GM19240 (cell line): ENCODE results near the gene NCF4.
A peak's percentile ranks its signal among the peaks of the same experiment; 100 is the strongest.

Source experiments
- DNase-seq: peaks from one replicate; pipeline ENCODE4 v3.0.0; 2011; ENCODE audit warnings: low spot score; ENCODE audit not compliant: insufficient read length

NCF4 gene

GRCh38 chr22:36864454-36865215 is 3.8 kb downstream of the NCF4 start:
- DNase-seq, result no peak

GRCh38 chr22:36865346-36865745 is 4.5 kb downstream of the NCF4 start:
- DNase-seq, result no peak

GRCh38 chr22:36867695-36868094 is 6.9 kb downstream of the NCF4 start:
- DNase-seq, result no peak

DNA sequence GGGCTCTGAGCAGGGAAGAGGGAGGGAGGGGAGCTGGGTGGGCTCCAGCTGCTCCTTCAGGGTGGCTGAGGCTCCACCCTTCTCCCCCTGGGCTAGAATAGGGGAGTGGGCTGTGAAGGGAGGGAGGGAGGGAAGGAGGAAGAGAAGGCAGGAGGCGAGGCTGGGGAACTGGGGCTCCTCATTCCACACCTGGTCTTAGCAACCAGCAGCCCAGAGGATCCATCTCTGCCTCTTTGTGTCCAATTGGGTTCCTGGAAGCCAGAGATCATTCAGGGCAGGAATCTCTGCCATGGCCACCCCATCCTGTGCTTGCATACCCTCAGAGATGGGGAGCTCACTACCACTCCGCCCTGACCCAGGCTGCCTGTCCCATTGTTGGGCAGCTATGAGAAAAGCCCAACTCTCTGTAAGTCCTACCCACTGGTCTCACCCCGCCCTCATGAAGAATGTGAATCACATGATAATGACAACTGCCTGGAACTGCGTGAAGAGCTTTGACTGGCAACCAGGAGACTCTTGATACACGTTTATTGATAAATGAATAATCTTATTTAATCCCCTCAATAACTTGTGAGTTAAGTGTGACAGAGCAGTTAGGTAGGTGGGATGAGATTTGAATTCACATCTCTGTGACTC is 7.9 kb downstream of the NCF4 start:
- DNase-seq, result no peak

GRCh38 chr22:36870250-36870649 is 9.4 kb downstream of the NCF4 start:
- DNase-seq, result no peak

DNA sequence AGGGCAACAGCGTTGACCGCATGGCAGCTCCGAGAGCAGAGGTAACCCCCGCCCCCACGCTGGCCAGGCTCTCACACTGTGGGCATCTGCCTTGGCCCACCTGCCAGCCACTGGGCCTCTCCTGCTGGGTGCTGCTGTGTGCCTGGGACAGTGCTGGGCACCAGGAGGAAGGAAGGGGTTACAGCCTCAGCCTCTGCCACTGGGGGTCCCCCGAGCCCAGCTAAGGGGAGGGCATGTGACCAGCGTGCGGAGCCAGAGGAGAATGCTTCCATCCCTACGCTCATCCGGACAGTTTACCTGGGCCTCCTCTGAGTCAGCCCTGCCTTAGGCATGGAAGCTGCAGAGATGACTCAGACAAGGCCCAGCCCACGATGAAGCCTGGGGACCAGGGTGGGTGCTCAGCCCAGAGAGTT is 10.9 kb downstream of the NCF4 start:
- DNase-seq, result no peak

DNA sequence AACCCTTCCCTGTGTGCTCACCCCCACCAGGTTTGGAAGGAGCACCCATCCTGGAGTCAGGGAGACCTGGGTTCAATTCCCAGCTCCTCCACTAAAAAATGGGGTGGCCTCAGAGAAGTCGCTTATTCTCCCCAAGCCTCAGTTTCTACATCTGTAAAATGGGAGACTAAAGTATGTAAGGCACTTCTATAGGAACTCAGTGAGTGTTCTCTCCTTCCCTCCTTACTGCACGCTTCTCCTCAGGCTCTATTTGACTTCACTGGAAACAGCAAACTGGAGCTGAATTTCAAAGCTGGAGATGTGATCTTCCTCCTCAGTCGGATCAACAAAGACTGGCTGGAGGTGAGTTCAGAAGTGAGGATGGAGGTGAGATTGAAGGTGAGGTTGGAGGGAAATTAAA is 11.3 kb downstream of the NCF4 start:
- no peak for DNase-seq

- DNase-seq, result no peak
Measured at GRCh38 chr22:36872866-36873498, 12.2 kb downstream of the NCF4 start.

DNA sequence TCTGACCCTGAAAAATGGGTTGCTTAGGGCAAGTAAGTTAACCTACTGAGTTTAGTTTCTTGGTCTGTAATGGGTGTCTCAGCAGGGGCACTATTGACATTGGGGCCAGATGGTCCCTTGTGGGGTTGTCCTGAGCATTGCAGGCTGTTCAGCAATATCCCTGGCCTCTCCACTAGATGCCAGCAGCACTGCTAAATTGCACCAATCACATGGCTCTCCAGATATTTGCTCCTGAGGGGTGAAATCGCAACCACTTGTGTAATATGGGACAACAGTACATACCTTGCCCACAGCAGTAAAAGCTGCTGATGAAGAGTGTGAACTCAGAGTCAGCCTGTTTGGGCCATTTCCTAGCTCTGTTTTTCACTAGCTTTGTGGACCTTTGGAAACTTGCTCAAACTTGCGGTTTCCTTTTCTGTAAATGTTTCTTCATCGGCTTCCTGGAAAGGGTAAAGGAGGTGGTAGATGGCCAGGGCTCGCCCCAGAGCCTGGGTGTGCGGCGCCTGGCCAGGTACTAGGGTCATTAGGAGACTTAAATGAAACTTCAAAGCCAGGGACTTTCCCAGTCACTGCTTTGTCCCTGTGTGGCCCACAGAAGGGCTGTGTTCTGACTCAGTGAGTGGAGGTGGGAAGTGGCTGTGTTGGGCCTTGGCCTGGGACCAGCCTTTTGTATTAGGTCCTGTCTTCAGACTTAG is 13.0 kb downstream of the NCF4 start:
- DNase-seq, result peak; percentile 80

DNA sequence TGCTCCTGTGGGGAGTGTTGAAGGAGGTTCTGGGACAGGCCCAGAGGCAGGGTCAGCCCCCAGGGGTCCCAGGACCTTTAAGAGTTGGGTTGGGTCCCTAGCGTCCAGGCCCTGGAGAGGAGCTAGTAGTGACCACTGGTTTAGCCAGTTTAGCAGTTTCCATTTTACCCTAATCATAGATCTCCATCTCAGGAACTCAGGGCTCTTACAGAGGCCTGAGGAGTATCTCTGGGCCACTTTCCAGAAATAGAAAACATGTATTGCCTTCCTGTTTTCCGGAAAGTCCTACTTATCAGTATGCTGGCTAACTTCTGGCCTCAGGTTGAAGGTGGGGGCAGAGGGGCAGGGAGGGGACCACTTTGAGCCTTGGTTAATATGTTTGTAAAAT is 13.5 kb downstream of the NCF4 start:
- DNase-seq, result no peak

DNA sequence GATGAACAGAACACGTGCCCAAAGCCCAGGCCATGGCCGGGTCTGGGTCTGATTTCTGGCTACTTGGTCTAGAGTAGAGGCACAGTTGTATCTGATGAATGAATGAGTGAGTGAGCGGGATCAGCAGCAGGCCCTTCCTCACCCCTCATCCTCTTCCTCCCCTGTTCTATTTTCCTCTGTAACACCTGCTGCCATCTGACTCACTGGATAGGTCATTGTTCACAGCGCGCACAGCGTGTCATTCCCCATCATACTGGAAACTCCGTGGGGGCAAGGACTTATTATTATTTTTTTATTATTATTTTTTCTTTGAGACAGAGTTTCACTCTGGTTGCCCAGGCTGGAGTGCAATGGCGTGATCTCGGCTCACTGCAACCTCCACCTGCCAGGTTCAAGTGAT is 13.9 kb downstream of the NCF4 start:
- no peak for DNase-seq

GRCh38 chr22:36875741-36876140 is 14.9 kb downstream of the NCF4 start:
- no peak for DNase-seq

- no peak for DNase-seq
Measured at GRCh38 chr22:36879775-36880174, 19.0 kb downstream of the NCF4 start.

GRCh38 chr22:36881504-36882245 is 20.9 kb downstream of the NCF4 start:
- DNase-seq, result no peak

DNA sequence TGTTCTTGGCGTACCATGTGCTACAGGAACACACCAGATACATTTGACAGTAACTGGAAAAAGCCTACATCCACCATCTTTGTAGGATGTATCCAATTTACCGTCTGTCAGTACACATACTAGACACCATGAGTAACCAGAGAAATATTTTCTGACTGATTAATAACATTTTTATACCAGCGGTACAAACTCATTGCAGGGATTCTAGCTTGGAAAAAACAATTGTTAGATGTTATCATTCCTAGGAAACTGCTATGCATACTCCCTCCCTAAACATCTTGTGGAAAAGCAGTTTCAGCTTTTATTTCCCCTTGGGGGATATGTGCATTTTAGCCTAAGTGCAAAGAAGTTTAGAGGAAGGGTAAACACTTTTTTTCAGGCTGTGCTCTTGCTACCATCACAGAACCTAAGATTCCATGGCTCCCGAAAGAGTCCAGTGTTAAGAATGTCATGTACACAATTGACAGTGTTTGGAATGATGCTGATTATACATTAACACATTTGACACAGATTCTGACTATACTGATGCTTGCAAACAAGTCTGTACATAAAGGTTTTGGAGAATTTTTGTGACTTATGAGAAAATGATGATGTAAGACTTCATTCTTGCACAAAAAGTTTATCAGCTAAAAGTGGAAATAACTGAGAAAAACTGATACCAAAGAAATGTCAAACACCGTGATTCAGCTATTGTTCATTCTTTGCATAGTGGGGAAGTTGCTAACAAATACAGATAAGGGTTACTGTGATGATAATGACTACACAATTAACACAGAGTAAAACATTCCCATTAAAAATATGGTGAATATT is 23.7 kb downstream of the NCF4 start:
- no peak for DNase-seq

GRCh38 chr22:36885474-36885873 is 24.7 kb downstream of the NCF4 start:
- DNase-seq, result no peak

DNA sequence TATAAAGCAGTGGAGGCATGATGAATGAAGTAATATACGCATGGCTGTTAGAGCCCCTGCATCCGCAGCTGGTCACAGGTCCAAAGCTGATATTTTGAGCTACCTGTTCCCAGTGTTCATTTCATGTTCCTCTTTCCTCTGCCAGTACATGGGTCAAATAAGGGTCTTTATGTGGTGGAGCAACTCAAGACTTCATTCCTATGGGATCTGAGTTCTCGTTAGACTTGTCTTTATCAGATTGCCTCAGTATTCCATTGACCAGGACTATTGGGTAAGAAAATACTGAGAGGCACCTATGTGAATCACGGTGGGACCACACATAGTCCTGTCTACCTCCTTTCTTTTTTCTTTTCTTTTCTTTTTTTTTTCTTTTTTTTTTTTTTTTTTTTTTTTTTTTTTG is 25.2 kb downstream of the NCF4 start:
- no peak for DNase-seq

- DNase-seq, result no peak
Measured at GRCh38 chr22:36887162-36887561, 26.4 kb downstream of the NCF4 start.

GRCh38 chr22:36891646-36892045 is 30.8 kb downstream of the NCF4 start:
- DNase-seq, result no peak

DNA sequence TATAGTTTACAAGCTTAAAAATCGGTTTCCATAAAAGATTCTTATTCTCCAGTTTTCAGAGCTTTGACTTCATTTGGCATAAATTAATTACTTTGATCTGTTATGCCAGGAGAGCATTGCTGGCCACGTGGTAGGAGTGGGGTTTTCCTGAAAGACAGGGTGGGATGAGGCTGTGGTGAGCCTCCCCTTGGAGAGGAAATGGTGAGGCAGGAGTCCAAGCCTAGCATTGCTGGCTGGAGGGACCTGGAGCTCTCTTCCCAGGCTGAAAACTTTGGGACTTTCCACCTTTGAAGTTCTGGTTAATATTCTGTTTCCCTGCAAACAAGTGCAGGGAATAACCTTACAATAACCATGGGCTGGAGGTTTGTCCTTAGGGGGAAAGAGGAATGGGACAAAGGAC is 31.5 kb downstream of the NCF4 start:
- DNase-seq, result no peak

DNA sequence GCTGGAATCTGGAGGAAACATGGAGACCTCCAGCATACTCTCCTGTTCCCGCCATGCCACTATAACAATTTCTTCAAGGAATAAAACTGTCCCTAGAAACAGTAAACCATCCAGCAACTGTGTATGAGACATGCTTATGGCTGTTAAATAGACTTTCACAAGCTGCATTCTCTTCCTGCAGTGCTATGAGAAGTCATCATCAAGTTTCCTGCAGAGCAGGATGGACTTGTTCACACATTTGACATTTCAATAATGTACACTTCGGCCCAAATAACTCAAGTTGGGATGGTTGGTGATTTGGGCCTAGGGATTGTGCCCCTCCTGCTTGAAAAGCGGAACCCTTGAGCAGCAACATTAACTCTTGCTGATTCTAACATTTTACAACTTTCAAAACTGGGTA is 32.5 kb downstream of the NCF4 start:
- no peak for DNase-seq
